Measurements from ENCODE around the gene SLC4A4. TPM values are rescaled to one million over a fixed set of nuclear protein-coding genes. Genes with fewer than 3 reads are reported as not detected.

The SLC4A4 gene
- total and polyA plus RNA-seq, 2 of the 8 experiments (the other 6 are each of a cell fraction or from before 2014, with no cell fraction given): 0.67 to 2.8 TPM

GRCh38 chr4:71361476-71361875 is 22.7 kb downstream of the SLC4A4 start (continued):
- TF ChIP-seq BCL11A (IDR thresholded peaks at IDR 0.05; ENCODE audit: low read depth in 2 of 2, low read length in 2 of 2) (no peak), CHD1 (IDR thresholded peaks at IDR 0.05; ENCODE audit: low read depth, low read length) (no peak), SAP30 (IDR thresholded peaks at IDR 0.05; ENCODE audit: insufficient read depth, insufficient replicate concordance, low read length) (no peak), POLR2AphosphoS5 (IDR thresholded peaks at IDR 0.05; ENCODE audit: low read depth, low read length) (no peak), ZNF274 (IDR thresholded peaks at IDR 0.05; ENCODE audit: borderline replicate concordance, extremely low read depth, low read length) (no peak), SUZ12 (IDR thresholded peaks at IDR 0.05; ENCODE audit: low read length) (no peak), CBX8 (IDR thresholded peaks at IDR 0.05; ENCODE audit: borderline replicate concordance, low read depth, low read length) (no peak), EGR1 (IDR thresholded peaks at IDR 0.05; ENCODE audit: borderline replicate concordance, low read depth, low read length) (no peak), SIRT6 (IDR thresholded peaks at IDR 0.05; ENCODE audit: low read length) (no peak), TAF7 (optimal IDR thresholded peaks at IDR 0.05; ENCODE audit: borderline replicate concordance, low read depth, low read length) (no peak), HDAC6 (IDR thresholded peaks at IDR 0.05; ENCODE audit: low read depth, low read length) (no peak), YY1 (IDR thresholded peaks at IDR 0.05; ENCODE audit: low read depth, low read length) (no peak)

Measured in H1 (cell line).